HL-60/S4 treated with retinoic acid at 250 ng/mL for 4 days and 3 days (cell line): Measurements from ENCODE around the gene VN1R5.

Experiments used
- in situ Hi-C: fragments of 300-500 bp; cut with MboI; formaldehyde crosslinking; loops from 2 replicates; pipeline ENCODE4 v1.7.0; 2022; ENCODE audit warnings: low sequenced_read_pairs

Gene VN1R5

GRCh38 chr1:247299723-247300381 is 44.0 kb downstream of the VN1R5 start:
- in situ Hi-C loops: no loop called here

- in situ Hi-C loops: no loop called here
Measured at GRCh38 chr1:247300491-247301175, 44.8 kb downstream of the VN1R5 start.

- in situ Hi-C loops: no loop called here
Measured at GRCh38 chr1:247301176-247301540, 45.3 kb downstream of the VN1R5 start.

GRCh38 chr1:247303216-247303615 is 47.3 kb downstream of the VN1R5 start:
- in situ Hi-C loops: no loop called here

GRCh38 chr1:247304031-247304430 is 48.2 kb downstream of the VN1R5 start:
- in situ Hi-C loops: no loop called here
